Peyer's patch (tissue), 4 donors: ENCODE measurements around the gene NLK. TPM values are rescaled to one million over a fixed set of nuclear protein-coding genes. Genes with fewer than 3 reads are reported as not detected.

ENCODE experiments used
- DNase-seq, 3 donors: peaks; one replicate each; pipeline ENCODE4 v3.0.0-alpha.2; 2017 to 2019
- H3K27ac ChIP-seq, 4 donors: fragments of 200-600 bp; sonication (generic); one replicate each; pipeline ENCODE4 v1.5.1; 2016 to 2019
- H3K27me3 ChIP-seq, 2 donors: fragments of 200-600 bp; sonication (generic); one replicate each; pipeline ENCODE4 v1.5.1; 2019
- H3K36me3 ChIP-seq, 3 donors: fragments of 200-600 bp; sonication (generic); one replicate each; pipeline ENCODE4 v1.5.1; 2016 to 2019
- H3K4me1 ChIP-seq, 4 donors: fragments of 200-600 bp; sonication (generic); one replicate each; pipeline ENCODE4 v1.5.1; 2016 to 2019
- H3K4me3 ChIP-seq, 4 donors: fragments of 200-600 bp; sonication (generic); 1 replicate in 3 of 4; 2 replicates in 1 of 4; pipeline ENCODE4 v1.5.1; 2016 to 2019; ENCODE audit warnings: mild to moderate bottlenecking in 1 of 4
- H3K9me3 ChIP-seq, 4 donors: fragments of 200-600 bp; sonication (generic); one replicate each; pipeline ENCODE4 v1.5.1; 2016 to 2019; ENCODE audit warnings: mild to moderate bottlenecking in 1 of 4
- CTCF ChIP-seq, 6 experiments: fragments of 450-650 bp in 4 of 6; fragments of 200-600 bp in 2 of 6; sonication (generic) in 1 of 6; IDR thresholded peaks; one replicate each; pipeline ENCODE4 v1.5.1; 2017 to 2019; ENCODE audit warnings: antibody characterized with exemption in 6 of 6, mild to moderate bottlenecking in 3 of 6, moderate library complexity in 1 of 6
- POLR2A ChIP-seq, 2 donors: fragments of 450-650 bp; IDR thresholded peaks; one replicate each; pipeline ENCODE4 v1.5.1; 2017; ENCODE audit warnings: antibody characterized with exemption in 2 of 2, mild to moderate bottlenecking in 2 of 2, moderate library complexity in 2 of 2
- total RNA-seq, 4 donors: library from RNA; depleted of rRNA; stranded (reverse); fragments of >200 nt; gene quantifications; one replicate each; pipeline ENCODE4 v1.1.0, GENCODE V29; 2016

Gene NLK
- total RNA-seq, 4 donors from 2014 or later, result 20.5 to 45.4 (median 27.1) TPM

GRCh38 chr17:28120766-28121165, 78.3 kb downstream of the NLK start:
- H3K9me3 ChIP-seq, result no peaks in the 10 kb centered on the region
- no peaks in the 10 kb centered on the region for H3K36me3 ChIP-seq
- no peaks in the 10 kb centered on the region for H3K27me3 ChIP-seq
- no peak for DNase-seq
- no peak overlapping the region for H3K27ac ChIP-seq
- H3K4me3 ChIP-seq, result no peak overlapping the region
- no peak for TF ChIP-seq CTCF (IDR thresholded peaks at IDR 0.05)
- H3K4me1 ChIP-seq, result peaks cover 0 to 5% (median 0%) of the 10 kb centered on the region in 4 donors

- Histone ChIP-seq H3K9me3 (no peaks in the 10 kb centered on the region), H3K4me1 (peaks cover 0 to 7% (median 0%) of the 10 kb centered on the region in 4 donors), H3K27ac (no peak overlapping the region), H3K36me3 (no peaks in the 10 kb centered on the region), H3K4me3 (no peak overlapping the region), H3K27me3 (no peaks in the 10 kb centered on the region)
- no peak for TF ChIP-seq POLR2A (IDR thresholded peaks at IDR 0.05)
- no peak for TF ChIP-seq CTCF (IDR thresholded peaks at IDR 0.05)
- DNase-seq, result no peak
These were observed 82.5 kb downstream of the NLK start for GRCh38 chr17:28124962-28125361.

GRCh38 chr17:28125526-28126378, 83.3 kb downstream of the NLK start:
- Histone ChIP-seq H3K4me1 (peaks cover 0 to 7% (median 0%) of the 10 kb centered on the region in 4 donors), H3K27me3 (no peaks in the 10 kb centered on the region), H3K4me3 (no peak overlapping the region), H3K27ac (no peak overlapping the region), H3K36me3 (no peaks in the 10 kb centered on the region), H3K9me3 (no peaks in the 10 kb centered on the region)
- DNase-seq, result no peak
- no peak for TF ChIP-seq POLR2A (IDR thresholded peaks at IDR 0.05)
- no peak for TF ChIP-seq CTCF (IDR thresholded peaks at IDR 0.05)

GRCh38 chr17:28127196-28127595, 84.7 kb downstream of the NLK start:
- DNase-seq, result no peak
- Histone ChIP-seq H3K27me3 (no peaks in the 10 kb centered on the region), H3K4me3 (no peak overlapping the region), H3K36me3 (no peaks in the 10 kb centered on the region), H3K27ac (no peak overlapping the region), H3K9me3 (no peaks in the 10 kb centered on the region), H3K4me1 (peaks cover 0 to 7% (median 0%) of the 10 kb centered on the region in 4 donors)
- TF ChIP-seq CTCF (IDR thresholded peaks at IDR 0.05), result no peak
- TF ChIP-seq POLR2A (IDR thresholded peaks at IDR 0.05), result no peak

GRCh38 chr17:28128779-28129178, 86.3 kb downstream of the NLK start:
- Histone ChIP-seq H3K36me3 (peaks cover 0 to 7% (median 0%) of the 10 kb centered on the region in 3 donors), H3K9me3 (no peaks in the 10 kb centered on the region), H3K27me3 (no peaks in the 10 kb centered on the region), H3K27ac (no peak overlapping the region), H3K4me3 (no peak overlapping the region), H3K4me1 (peaks cover 0 to 7% (median 0%) of the 10 kb centered on the region in 4 donors)
- TF ChIP-seq POLR2A (IDR thresholded peaks at IDR 0.05) (no peak), CTCF (IDR thresholded peaks at IDR 0.05) (no peak)
- DNase-seq, result no peak
